Trophoblast cell (in vitro differentiated cells and primary cell): Measurements from ENCODE around the gene EEFSEC.

Experiments
- DNase-seq, 2 donors: peaks; one replicate each; pipeline ENCODE4 v3.0.0-alpha.2; 2016
- H2AFZ ChIP-seq: 2 replicates; pipeline ENCODE4 v1.6.1; 2013; ENCODE audit warnings: low read length, moderate library complexity, mild to moderate bottlenecking; ENCODE audit not compliant: insufficient read depth, poor library complexity
- H2AK5ac ChIP-seq: 2 replicates; pipeline ENCODE4 v1.6.1; 2013; ENCODE audit warnings: mild to moderate bottlenecking, low read length
- H2BK120ac ChIP-seq: 2 replicates; pipeline ENCODE4 v1.6.1; 2013; ENCODE audit warnings: low read length, mild to moderate bottlenecking, moderate library complexity; ENCODE audit not compliant: insufficient read depth, poor library complexity
- H2BK12ac ChIP-seq: 2 replicates; pipeline ENCODE4 v1.6.1; 2013; ENCODE audit warnings: mild to moderate bottlenecking, low read length, moderate library complexity
- H2BK5ac ChIP-seq: 2 replicates; pipeline ENCODE4 v1.6.1; 2013; ENCODE audit warnings: low read length, low read depth, moderate library complexity, mild to moderate bottlenecking; ENCODE audit not compliant: poor library complexity
- H3K14ac ChIP-seq: 2 replicates; pipeline ENCODE4 v1.6.1; 2013; ENCODE audit warnings: mild to moderate bottlenecking, low read length
- H3K18ac ChIP-seq: 2 replicates; pipeline ENCODE4 v1.6.1; 2013; ENCODE audit warnings: mild to moderate bottlenecking, low read length
- H3K23ac ChIP-seq: 2 replicates; pipeline ENCODE4 v1.6.1; 2013; ENCODE audit warnings: low read length
- H3K27ac ChIP-seq: 2 replicates; pipeline ENCODE4 v1.5.1; 2013; ENCODE audit warnings: low read depth, mild to moderate bottlenecking, inconsistent platforms, low read length, moderate library complexity
- H3K27me3 ChIP-seq: 2 replicates; pipeline ENCODE4 v1.6.1; 2013; ENCODE audit warnings: inconsistent platforms, mild to moderate bottlenecking, low read length, moderate library complexity; ENCODE audit not compliant: insufficient read depth
- H3K36me3 ChIP-seq, 2 experiments: 1 replicate in 1 of 2; 2 replicates in 1 of 2; pipeline ENCODE4 v1.6.1; 2013; ENCODE audit warnings: low read length in 2 of 2, mild to moderate bottlenecking in 2 of 2, moderate library complexity in 1 of 2; ENCODE audit not compliant: insufficient read depth in 2 of 2, control insufficient read depth in 1 of 2
- H3K4ac ChIP-seq: 2 replicates; pipeline ENCODE4 v1.6.1; 2013; ENCODE audit warnings: low read depth, mild to moderate bottlenecking, low read length, moderate library complexity
- H3K4me1 ChIP-seq, 2 experiments: 1 replicate in 1 of 2; 2 replicates in 1 of 2; pipeline ENCODE4 v1.6.1; 2013; ENCODE audit warnings: low read length in 2 of 2, mild to moderate bottlenecking in 2 of 2, moderate library complexity in 1 of 2; ENCODE audit not compliant: insufficient read depth in 2 of 2, control insufficient read depth in 1 of 2
- H3K4me2 ChIP-seq: 2 replicates; pipeline ENCODE4 v1.6.1; 2013; ENCODE audit warnings: inconsistent platforms, mild to moderate bottlenecking, low read length, moderate library complexity
- H3K4me3 ChIP-seq: 2 replicates; pipeline ENCODE4 v1.5.1; 2013; ENCODE audit warnings: mild to moderate bottlenecking, low read depth, low read length, inconsistent platforms
- H3K79me1 ChIP-seq: one replicate; pipeline ENCODE4 v1.6.1; 2013; ENCODE audit warnings: low read length
- H3K79me2 ChIP-seq: 2 replicates; pipeline ENCODE4 v1.6.1; 2013; ENCODE audit warnings: low read length, mild to moderate bottlenecking; ENCODE audit not compliant: control insufficient read depth, insufficient read depth, poor library complexity
- H3K9ac ChIP-seq: 2 replicates; pipeline ENCODE4 v1.6.1; 2013; ENCODE audit warnings: mild to moderate bottlenecking, low read length
- H3K9me3 ChIP-seq: 2 replicates; pipeline ENCODE4 v1.6.1; 2013; ENCODE audit warnings: low read depth, mild to moderate bottlenecking, control low read depth, inconsistent platforms, low read length; ENCODE audit not compliant: insufficient read depth
- H4K12ac ChIP-seq: 2 replicates; pipeline ENCODE4 v1.6.1; 2013; ENCODE audit warnings: low read depth, mild to moderate bottlenecking, low read length, moderate library complexity
- H4K8ac ChIP-seq: 2 replicates; pipeline ENCODE4 v1.6.1; 2013; ENCODE audit warnings: low read depth, mild to moderate bottlenecking, low read length, moderate library complexity
- H4K91ac ChIP-seq: one replicate; pipeline ENCODE4 v1.6.1; 2013; ENCODE audit warnings: low read depth, mild to moderate bottlenecking, low read length, moderate library complexity
- WGBS: extraction: QIAGEN DNeasy Blood & Tissue Kit; methylation state at CpG from one replicate; pipeline ENCODE4 v1.1.7; 2013; ENCODE audit warnings: missing lambda C conversion rate; ENCODE audit not compliant: insufficient read length, insufficient coverage; ENCODE audit errors: extremely low coverage; 5-methylcytosine and 5-hydroxymethylcytosine counted together

EEFSEC gene

GRCh38 chr3:128410669-128411573, 257.6 kb downstream of the EEFSEC start:
- peak overlapping the region; percentile 34 for H2BK120ac ChIP-seq
- no peak overlapping the region for H3K4ac ChIP-seq
- no peak overlapping the region for H2BK5ac ChIP-seq
- no peaks in the 10 kb centered on the region for H3K9me3 ChIP-seq
- H3K23ac ChIP-seq: no peak overlapping the region
- no peak overlapping the region for H3K18ac ChIP-seq
- no peaks in the 10 kb centered on the region for H3K79me2 ChIP-seq
- no peak overlapping the region for H4K12ac ChIP-seq
- peaks cover 3 to 4% of the 10 kb centered on the region in 2 experiments for H3K4me1 ChIP-seq
- H2AK5ac ChIP-seq: no peak overlapping the region
- no peak overlapping the region for H2BK12ac ChIP-seq
- peaks cover 3% of the 10 kb centered on the region for H3K79me1 ChIP-seq
- no peak overlapping the region for H2AFZ ChIP-seq
- H3K36me3 ChIP-seq: no peaks in the 10 kb centered on the region
- H3K27me3 ChIP-seq: no peaks in the 10 kb centered on the region
- no peak overlapping the region for H3K9ac ChIP-seq
- H3K4me2 ChIP-seq: no peak overlapping the region
- no peak overlapping the region for H4K8ac ChIP-seq
- H3K4me3 ChIP-seq: no peak overlapping the region
- no peak overlapping the region for H3K27ac ChIP-seq
- no peak overlapping the region for H3K14ac ChIP-seq
- H4K91ac ChIP-seq: peak overlapping the region; percentile 33
- no CpG with 5 or more reads among the region's 29 CpGs for WGBS
- DNase-seq: no peak

- no peak overlapping the region for H2BK120ac ChIP-seq
- no peak overlapping the region for H2AFZ ChIP-seq
- H3K27ac ChIP-seq: no peak overlapping the region
- no CpG with 5 or more reads among the region's 18 CpGs for WGBS
- no peak overlapping the region for H3K18ac ChIP-seq
- H4K91ac ChIP-seq: peak overlapping the region; percentile 33
- H4K8ac ChIP-seq: no peak overlapping the region
- H2BK12ac ChIP-seq: no peak overlapping the region
- no peak overlapping the region for H3K4ac ChIP-seq
- peaks cover 8% of the 10 kb centered on the region for H3K79me1 ChIP-seq
- H4K12ac ChIP-seq: no peak overlapping the region
- no peak overlapping the region for H3K14ac ChIP-seq
- peaks cover 8 to 9% of the 10 kb centered on the region in 2 experiments for H3K4me1 ChIP-seq
- H3K9ac ChIP-seq: no peak overlapping the region
- no peaks in the 10 kb centered on the region for H3K79me2 ChIP-seq
- no peak overlapping the region for H3K4me3 ChIP-seq
- H3K9me3 ChIP-seq: no peaks in the 10 kb centered on the region
- no peak overlapping the region for H3K4me2 ChIP-seq
- H2BK5ac ChIP-seq: no peak overlapping the region
- H2AK5ac ChIP-seq: no peak overlapping the region
- no peak overlapping the region for H3K23ac ChIP-seq
- DNase-seq: peak in 1 of 2 donors; percentile 35
- no peaks in the 10 kb centered on the region for H3K27me3 ChIP-seq
- H3K36me3 ChIP-seq: no peaks in the 10 kb centered on the region
Measured at GRCh38 chr3:128411574-128412064, 258.3 kb downstream of the EEFSEC start.

- WGBS: no CpG with 5 or more reads among the region's 15 CpGs
- Histone ChIP-seq H3K14ac (no peak overlapping the region), H4K8ac (no peak overlapping the region), H3K27ac (no peak overlapping the region), H3K4me3 (no peak overlapping the region), H3K4me1 (peaks cover 9 to 10% of the 10 kb centered on the region in 2 experiments), H4K91ac (peak overlapping the region; percentile 4), H3K9ac (no peak overlapping the region), H3K36me3 (no peaks in the 10 kb centered on the region), H3K18ac (no peak overlapping the region), H3K79me1 (peaks cover 9% of the 10 kb centered on the region), H3K4ac (no peak overlapping the region), H3K4me2 (no peak overlapping the region), H2AFZ (no peak overlapping the region), H3K23ac (no peak overlapping the region), H3K27me3 (no peaks in the 10 kb centered on the region), H4K12ac (no peak overlapping the region), H3K9me3 (no peaks in the 10 kb centered on the region), H2BK120ac (no peak overlapping the region), H3K79me2 (no peaks in the 10 kb centered on the region), H2BK5ac (no peak overlapping the region), H2BK12ac (no peak overlapping the region), H2AK5ac (peak overlapping the region; percentile 21)
- DNase-seq: no peak
Measured at GRCh38 chr3:128412180-128413002, 259.1 kb downstream of the EEFSEC start.

- Histone ChIP-seq H3K4ac (no peak overlapping the region), H3K36me3 (no peaks in the 10 kb centered on the region), H4K12ac (no peak overlapping the region), H4K8ac (no peak overlapping the region), H2BK12ac (no peak overlapping the region), H3K79me2 (no peaks in the 10 kb centered on the region), H2AK5ac (no peak overlapping the region), H3K4me3 (no peak overlapping the region), H3K27me3 (no peaks in the 10 kb centered on the region), H4K91ac (no peak overlapping the region), H3K23ac (no peak overlapping the region), H3K79me1 (peaks cover 13% of the 10 kb centered on the region), H3K4me1 (peaks cover 9 to 14% of the 10 kb centered on the region in 2 experiments), H2BK120ac (no peak overlapping the region), H3K9ac (no peak overlapping the region), H3K27ac (no peak overlapping the region), H3K14ac (no peak overlapping the region), H3K9me3 (no peaks in the 10 kb centered on the region), H3K18ac (no peak overlapping the region), H2BK5ac (no peak overlapping the region), H3K4me2 (no peak overlapping the region), H2AFZ (no peak overlapping the region)
- no peak for DNase-seq
- WGBS: no CpG with 5 or more reads among the region's 8 CpGs
Measured at GRCh38 chr3:128413003-128413370, 259.7 kb downstream of the EEFSEC start.
